Prostate gland (tissue), 2 donors: Measurements from ENCODE around the gene ZKSCAN2. TPM values are rescaled to one million over a fixed set of nuclear protein-coding genes. Genes with fewer than 3 reads are reported as not detected.

Experiments used
- DNase-seq: peaks from one replicate; pipeline ENCODE4 v3.0.0-alpha.2; 2019; ENCODE audit warnings: low spot score
- H3K27ac ChIP-seq, 2 donors: fragments of 200-600 bp; sonication (generic); 2 replicates each; pipeline ENCODE4 v1.5.1; 2017 to 2019
- H3K27me3 ChIP-seq: fragments of 200-600 bp; sonication (generic); replicated peaks from 2 replicates; pipeline ENCODE4 v1.5.1; 2019; ENCODE audit not compliant: insufficient read depth
- H3K36me3 ChIP-seq, 2 donors: fragments of 200-600 bp; sonication (generic); 1 replicate in 1 of 2; 2 replicates in 1 of 2; pipeline versions ENCODE4 v1.5.1 to v1.8.1; 2017 to 2019
- H3K4me1 ChIP-seq: fragments of 200-600 bp; sonication (generic); replicated peaks from 2 replicates; pipeline ENCODE4 v1.5.1; 2019
- H3K4me3 ChIP-seq, 2 donors: fragments of 200-600 bp; sonication (generic); 2 replicates each; pipeline ENCODE4 v1.5.1; 2017 to 2019
- H3K9me3 ChIP-seq: fragments of 200-600 bp; sonication (generic); 2 replicates; pipeline ENCODE4 v1.5.1; 2017
- POLR2A ChIP-seq: fragments of 450-650 bp; IDR thresholded peaks from one replicate; pipeline ENCODE4 v1.6.1; 2016; ENCODE audit warnings: antibody characterized with exemption, mild to moderate bottlenecking
- POLR2AphosphoS5 ChIP-seq: sonication (generic); formaldehyde crosslinking; IDR thresholded peaks from one replicate; pipeline ENCODE4 v1.6.1; 2017; ENCODE audit warnings: antibody characterized with exemption
- WGBS: methylation state at CpG from one replicate; pipeline ENCODE4 v1.1.5; 2018; 5-methylcytosine and 5-hydroxymethylcytosine counted together
- intact Hi-C: fragments of 100-400 bp; cut with DNase I; formaldehyde crosslinking; loops from one replicate; pipeline ENCODE4 v1.14.2; 2022
- total RNA-seq, 2 donors: library from RNA; depleted of rRNA; stranded (reverse); fragments of >200 nt; gene quantifications; one replicate each; pipeline ENCODE4 v1.1.0, GENCODE V29; 2016
- TF ChIP-seq, protein P1 (sequence below), 4 experiments: fragments of 200-600 bp in 2 of 4; fragments of 450-650 bp in 2 of 4; sonication (generic) in 2 of 4; IDR thresholded peaks; 1 replicate in 3 of 4; 2 replicates in 1 of 4; pipeline ENCODE4 v1.5.1; 2016 to 2019; ENCODE audit warnings: antibody characterized with exemption in 4 of 4, mild to moderate bottlenecking in 2 of 4, moderate library complexity in 2 of 4

Gene ZKSCAN2
- total RNA-seq, 2 donors from 2014 or later = 3.2 to 11.8 TPM

DNA sequence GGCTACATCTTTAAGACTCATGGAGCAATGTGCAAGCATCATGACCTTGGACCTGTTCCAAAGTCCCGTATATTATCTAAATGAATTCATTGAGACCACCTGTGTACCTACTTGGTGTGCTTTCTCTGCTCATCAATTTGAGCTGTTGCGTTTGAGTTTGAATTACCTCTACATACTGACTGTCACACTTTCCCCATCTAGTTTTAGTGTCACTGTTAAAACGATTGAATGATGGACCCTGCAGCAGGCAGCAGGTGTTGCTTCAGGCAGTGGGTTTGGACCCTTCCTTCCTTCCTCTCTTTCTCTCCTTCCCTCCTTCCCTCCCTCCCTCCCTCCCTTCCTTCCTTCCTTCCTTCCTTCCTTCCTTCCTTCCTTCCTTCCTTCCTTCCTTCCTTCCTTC lies 33.9 kb upstream of the ZKSCAN2 start:
- DNase-seq = no peak

DNA sequence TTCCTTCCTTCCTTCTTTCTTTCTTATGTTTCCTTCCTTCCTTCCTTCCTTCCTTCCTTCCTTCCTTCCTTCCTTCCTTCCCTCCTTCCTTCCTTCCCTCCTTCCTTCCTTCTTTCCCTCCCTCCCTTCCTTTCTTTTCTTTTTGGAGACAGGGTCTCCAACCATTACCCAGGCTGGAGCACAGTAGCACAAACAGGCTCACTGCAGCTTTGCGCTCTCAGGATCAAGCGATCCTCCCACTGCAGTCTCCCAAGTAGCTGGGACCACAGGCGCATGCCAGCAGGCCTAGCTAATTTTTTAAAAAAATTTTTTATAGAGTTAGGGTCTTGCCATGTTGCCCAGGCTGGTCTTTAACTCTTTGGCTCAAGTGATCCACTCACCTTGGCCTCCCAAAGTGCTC lies 31.8 kb upstream of the ZKSCAN2 start:
- no peak for DNase-seq
- intact Hi-C loops = no loop called here
- no peak overlapping the region for H3K4me3 ChIP-seq
- H3K27ac ChIP-seq = no peak overlapping the region
- H3K9me3 ChIP-seq = no peaks in the 10 kb centered on the region
- H3K4me1 ChIP-seq = no peaks in the 10 kb centered on the region
- TF ChIP-seq POLR2A (no peak), POLR2AphosphoS5 (no peak)
- TF ChIP-seq, protein P1, sequence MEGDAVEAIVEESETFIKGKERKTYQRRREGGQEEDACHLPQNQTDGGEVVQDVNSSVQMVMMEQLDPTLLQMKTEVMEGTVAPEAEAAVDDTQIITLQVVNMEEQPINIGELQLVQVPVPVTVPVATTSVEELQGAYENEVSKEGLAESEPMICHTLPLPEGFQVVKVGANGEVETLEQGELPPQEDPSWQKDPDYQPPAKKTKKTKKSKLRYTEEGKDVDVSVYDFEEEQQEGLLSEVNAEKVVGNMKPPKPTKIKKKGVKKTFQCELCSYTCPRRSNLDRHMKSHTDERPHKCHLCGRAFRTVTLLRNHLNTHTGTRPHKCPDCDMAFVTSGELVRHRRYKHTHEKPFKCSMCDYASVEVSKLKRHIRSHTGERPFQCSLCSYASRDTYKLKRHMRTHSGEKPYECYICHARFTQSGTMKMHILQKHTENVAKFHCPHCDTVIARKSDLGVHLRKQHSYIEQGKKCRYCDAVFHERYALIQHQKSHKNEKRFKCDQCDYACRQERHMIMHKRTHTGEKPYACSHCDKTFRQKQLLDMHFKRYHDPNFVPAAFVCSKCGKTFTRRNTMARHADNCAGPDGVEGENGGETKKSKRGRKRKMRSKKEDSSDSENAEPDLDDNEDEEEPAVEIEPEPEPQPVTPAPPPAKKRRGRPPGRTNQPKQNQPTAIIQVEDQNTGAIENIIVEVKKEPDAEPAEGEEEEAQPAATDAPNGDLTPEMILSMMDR (IDR thresholded peaks at IDR 0.05) = no peak
- H3K36me3 ChIP-seq = no peaks in the 10 kb centered on the region
- WGBS = 82% methylated on average over 3 of the region's 3 CpGs
- H3K27me3 ChIP-seq = no peaks in the 10 kb centered on the region

More for the DNA sequence above, 33.9 kb upstream of the ZKSCAN2 start:
- intact Hi-C loops = no loop called here
- H3K27me3 ChIP-seq = no peaks in the 10 kb centered on the region
- no peak overlapping the region for H3K27ac ChIP-seq
- no peaks in the 10 kb centered on the region for H3K4me1 ChIP-seq
- TF ChIP-seq POLR2AphosphoS5 (no peak), POLR2A (no peak)
- TF ChIP-seq, protein P1 (IDR thresholded peaks at IDR 0.05) = no peak
- no peaks in the 10 kb centered on the region for H3K9me3 ChIP-seq
- WGBS = 57% methylated on average over 3 of the region's 3 CpGs
- H3K36me3 ChIP-seq = no peaks in the 10 kb centered on the region
- no peak overlapping the region for H3K4me3 ChIP-seq

DNA sequence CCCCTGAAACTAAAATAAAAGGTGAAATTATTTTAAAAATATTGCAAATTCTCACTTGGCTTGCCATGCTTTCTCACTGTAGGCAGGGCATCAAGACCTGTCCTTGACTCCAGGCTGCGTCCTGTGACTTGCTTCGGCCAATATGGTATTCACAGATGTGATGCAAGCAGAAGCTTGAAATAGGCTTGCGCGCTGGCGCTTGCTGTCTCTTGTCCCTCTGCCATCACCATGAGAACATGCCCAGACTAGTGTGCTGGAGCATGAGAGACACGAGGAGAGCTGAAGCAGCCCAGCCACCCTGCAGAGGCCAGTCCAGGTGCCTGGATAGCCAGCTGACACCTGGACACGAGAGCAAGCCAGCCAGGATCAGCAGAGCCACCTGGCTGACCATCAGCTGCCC lies 21.8 kb upstream of the ZKSCAN2 start:
- DNase-seq = no peak
- H3K4me3 ChIP-seq = no peak overlapping the region
- TF ChIP-seq POLR2AphosphoS5 = no peak
- TF ChIP-seq, protein P1 (IDR thresholded peaks at IDR 0.05) = no peak
- no peak for TF ChIP-seq POLR2A
- H3K36me3 ChIP-seq = no peaks in the 10 kb centered on the region
- H3K27ac ChIP-seq = no peak overlapping the region
- no peaks in the 10 kb centered on the region for H3K27me3 ChIP-seq
- no peaks in the 10 kb centered on the region for H3K4me1 ChIP-seq
- intact Hi-C loops = no loop called here
- no peaks in the 10 kb centered on the region for H3K9me3 ChIP-seq
- WGBS = 56% methylated on average over 7 of the region's 7 CpGs

DNA sequence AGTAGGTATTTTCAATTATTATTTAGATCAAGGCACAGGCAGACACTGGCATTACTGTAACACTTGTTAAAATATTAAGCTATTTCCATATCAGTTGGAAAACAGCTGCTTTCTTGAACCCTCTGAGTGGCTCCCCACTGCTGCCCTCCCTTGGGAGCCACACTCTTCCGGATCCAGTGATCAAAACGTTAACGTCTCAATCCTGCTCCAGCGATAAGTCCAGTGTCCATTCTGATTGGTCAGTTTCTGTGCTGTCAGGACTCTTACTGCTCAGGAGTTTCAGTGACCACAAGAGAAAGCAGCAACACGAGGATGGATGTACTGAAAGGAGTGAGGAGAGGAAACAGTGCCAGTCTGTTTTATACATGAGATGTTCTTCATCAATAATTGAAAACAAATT lies 13.8 kb upstream of the ZKSCAN2 start:
- H3K27ac ChIP-seq = no peak overlapping the region
- H3K36me3 ChIP-seq = no peaks in the 10 kb centered on the region
- no peaks in the 10 kb centered on the region for H3K27me3 ChIP-seq
- TF ChIP-seq POLR2A (no peak), POLR2AphosphoS5 (no peak)
- TF ChIP-seq, protein P1 (IDR thresholded peaks at IDR 0.05) = no peak
- H3K9me3 ChIP-seq = no peaks in the 10 kb centered on the region
- H3K4me3 ChIP-seq = no peak overlapping the region
- H3K4me1 ChIP-seq = no peaks in the 10 kb centered on the region
- DNase-seq = no peak
- WGBS = 79% methylated on average over 5 of the region's 5 CpGs
- intact Hi-C loops = no loop called here

DNA sequence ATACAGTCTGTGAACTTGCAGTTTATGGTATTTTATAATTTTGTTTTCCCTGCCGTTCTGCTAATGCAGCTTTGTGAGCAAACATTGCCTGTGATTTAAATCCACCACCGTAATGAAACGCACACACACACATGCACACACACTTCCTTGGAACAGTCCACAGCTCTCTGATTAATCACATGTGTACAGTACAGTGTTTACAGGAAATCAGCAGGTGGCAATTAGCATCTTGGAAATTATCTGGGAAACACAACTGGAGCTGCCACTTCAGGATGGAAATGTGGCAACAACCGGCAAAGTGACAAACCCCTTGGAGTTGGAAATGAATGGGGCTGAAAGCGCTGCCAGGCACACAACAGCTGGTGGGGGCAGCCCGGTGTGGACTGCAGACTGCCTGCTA lies 12.9 kb upstream of the ZKSCAN2 start:
- no peak for TF ChIP-seq POLR2A
- TF ChIP-seq, protein P1 (IDR thresholded peaks at IDR 0.05) = no peak
- no peak for TF ChIP-seq POLR2AphosphoS5
- no peaks in the 10 kb centered on the region for H3K36me3 ChIP-seq
- no peaks in the 10 kb centered on the region for H3K27me3 ChIP-seq
- H3K4me1 ChIP-seq = no peaks in the 10 kb centered on the region
- DNase-seq = no peak
- no peaks in the 10 kb centered on the region for H3K9me3 ChIP-seq
- H3K27ac ChIP-seq = no peak overlapping the region
- intact Hi-C loops = no loop called here
- WGBS = 68% methylated on average over 6 of the region's 6 CpGs
- no peak overlapping the region for H3K4me3 ChIP-seq
